Dedifferentiated amniotic fluid mesenchymal stem cell (primary cell): ENCODE results near the gene ZDHHC22.

Source experiments
- DNase-seq: peaks from one replicate; pipeline ENCODE4 v3.0.0-alpha.2; 2016; ENCODE audit errors: extremely low spot score

The ZDHHC22 gene

DNA sequence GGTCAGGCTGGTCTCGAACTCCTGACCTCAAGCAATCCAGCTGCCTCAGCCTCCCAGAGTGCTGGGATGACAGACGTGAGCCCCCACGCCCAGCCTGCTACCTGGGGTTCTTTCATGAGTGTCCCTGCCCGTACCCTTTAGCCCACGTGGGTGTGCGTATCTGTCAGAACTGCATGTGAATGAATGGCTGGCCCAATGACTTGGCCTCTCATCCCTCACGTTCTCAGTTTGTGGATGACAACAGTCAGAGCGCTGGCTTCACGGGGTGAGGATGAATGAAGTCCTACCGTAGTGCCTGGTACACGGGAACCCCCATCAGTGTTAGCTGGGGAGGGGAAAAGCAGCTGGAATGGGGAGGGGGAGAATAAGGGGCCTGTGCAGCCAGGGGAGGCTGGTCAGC is 16.1 kb upstream of the ZDHHC22 start:
- DNase-seq, result no peak

- no peak for DNase-seq
Observed at GRCh38 chr14:77155083-77155482, 13.5 kb upstream of the ZDHHC22 start.

- no peak for DNase-seq
Observed at GRCh38 chr14:77154421-77154820, 12.8 kb upstream of the ZDHHC22 start.

DNA sequence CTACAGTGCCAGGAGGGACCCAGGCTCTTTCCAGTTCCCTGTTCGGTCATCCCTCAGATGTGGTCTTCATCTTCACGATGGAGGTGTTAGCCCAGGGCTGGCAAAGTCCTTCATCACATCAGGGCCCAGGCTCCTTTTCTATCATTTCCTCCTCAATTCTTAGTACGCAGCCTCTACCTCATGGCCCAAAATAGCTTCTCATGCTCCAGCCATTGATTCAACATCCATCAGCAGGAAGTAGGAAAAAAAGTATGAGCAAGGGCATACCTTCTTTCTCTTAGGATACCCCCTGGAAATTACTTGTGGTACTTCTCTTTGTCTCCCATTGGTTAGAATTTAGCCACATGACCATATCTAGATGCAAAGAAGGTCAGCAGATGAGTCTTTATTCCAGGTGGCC is 12.2 kb upstream of the ZDHHC22 start:
- no peak for DNase-seq

GRCh38 chr14:77151918-77152588 is 10.5 kb upstream of the ZDHHC22 start:
- DNase-seq, result peak; percentile 31

GRCh38 chr14:77151245-77151644 is 9.7 kb upstream of the ZDHHC22 start:
- no peak for DNase-seq

GRCh38 chr14:77148510-77149231 is 7.1 kb upstream of the ZDHHC22 start:
- DNase-seq, result no peak

DNA sequence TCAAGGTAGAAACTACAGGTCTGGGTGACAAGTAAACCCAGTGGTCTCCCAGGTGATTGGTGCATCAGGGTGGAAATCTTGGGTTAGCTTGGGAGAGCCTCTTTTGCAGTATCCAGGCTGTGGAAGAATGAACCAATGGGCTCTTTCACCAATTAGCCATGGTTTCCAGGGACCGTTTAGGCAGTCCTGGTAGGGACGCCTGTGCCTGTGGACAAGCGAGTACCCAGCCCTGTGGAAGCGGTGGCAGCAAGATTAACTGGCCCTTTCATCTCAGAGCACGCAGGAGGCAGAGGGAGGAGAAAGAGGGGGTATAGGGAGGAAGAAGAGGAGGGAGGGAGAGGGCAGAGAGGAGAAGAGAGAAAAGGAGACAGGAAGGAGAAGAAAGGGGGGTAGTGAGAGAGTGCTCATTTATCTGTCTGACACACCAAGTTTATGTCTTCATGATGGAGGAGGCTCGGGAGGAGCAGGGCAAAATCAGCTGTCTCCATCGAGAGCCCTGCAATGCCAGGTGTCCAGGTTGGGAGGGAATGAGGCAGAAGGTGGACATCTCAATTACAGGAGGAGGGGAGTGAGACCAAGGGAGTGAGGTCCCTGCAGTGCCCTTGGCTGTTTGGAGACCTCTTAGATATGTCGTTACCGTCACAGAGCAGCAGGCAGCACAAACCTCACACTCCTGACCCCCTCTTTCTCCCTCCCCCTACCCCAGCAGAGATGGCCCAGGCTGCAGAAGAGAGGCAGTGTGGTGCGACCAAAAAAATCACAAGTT is 4.6 kb upstream of the ZDHHC22 start:
- DNase-seq, result no peak

- DNase-seq, result no peak
Observed at GRCh38 chr14:77144412-77145115, 3.0 kb upstream of the ZDHHC22 start.

DNA sequence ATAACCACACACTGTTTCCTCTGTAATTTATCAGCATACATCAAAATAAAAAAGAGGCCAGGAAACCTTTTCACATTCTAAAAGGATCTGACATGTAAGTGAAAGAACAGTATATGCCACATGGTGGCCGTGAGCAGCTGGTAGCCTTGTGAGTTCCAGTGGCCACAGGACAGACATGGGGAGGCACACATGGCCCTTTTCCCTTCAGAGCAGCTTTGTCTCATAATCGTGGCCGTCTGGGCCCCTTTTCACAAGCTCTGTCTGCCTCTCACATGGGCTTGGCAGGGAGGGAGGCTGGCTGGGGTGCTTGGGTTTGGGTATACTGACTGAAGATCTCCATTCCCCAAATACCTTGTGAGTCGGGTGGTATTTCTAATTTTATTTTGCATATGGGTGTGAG is 1.5 kb upstream of the ZDHHC22 start:
- no peak for DNase-seq

DNA sequence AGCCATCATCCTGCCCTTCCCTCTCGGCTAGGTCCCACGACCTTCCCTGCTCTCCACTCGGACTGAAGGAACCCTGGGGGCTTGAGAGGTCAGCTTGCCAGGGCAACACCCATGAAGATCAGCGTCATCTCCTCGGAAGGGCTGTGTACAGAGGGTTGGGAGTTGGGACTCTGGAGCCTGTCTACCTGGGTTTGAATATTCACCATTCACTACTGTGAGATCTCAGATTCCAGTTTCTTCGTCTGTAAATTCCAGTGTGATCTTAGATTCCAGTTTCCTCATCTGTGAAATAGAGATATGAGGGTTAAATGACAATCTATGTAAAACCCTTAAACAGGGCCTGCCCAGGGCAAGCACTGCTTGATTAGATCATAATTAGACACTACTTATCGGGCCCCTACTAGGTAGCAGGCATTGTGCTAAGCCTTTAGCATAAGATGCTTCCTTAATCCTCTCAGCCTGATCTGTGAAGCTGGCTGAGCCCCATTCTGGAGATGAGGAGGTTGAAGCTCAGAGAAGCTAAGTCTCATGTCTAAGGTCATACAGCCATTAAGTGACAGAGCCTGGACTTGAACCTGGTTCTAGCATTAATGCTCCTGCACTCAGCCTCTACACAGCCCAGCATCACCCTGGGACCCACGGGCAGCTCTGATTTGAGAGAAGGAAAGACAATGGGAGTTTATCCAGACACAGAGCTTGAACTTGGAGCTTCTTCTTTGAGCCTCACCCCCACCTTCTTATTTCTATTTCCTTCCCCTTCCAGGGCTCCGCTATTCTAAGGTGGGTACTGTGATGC is 612 bp upstream of the ZDHHC22 start:
- no peak for DNase-seq

GRCh38 chr14:77140359-77141213 is 1.0 kb downstream of the ZDHHC22 start:
- DNase-seq, result no peak

- DNase-seq, result no peak
Observed at GRCh38 chr14:77139540-77140358, 1.8 kb downstream of the ZDHHC22 start.

DNA sequence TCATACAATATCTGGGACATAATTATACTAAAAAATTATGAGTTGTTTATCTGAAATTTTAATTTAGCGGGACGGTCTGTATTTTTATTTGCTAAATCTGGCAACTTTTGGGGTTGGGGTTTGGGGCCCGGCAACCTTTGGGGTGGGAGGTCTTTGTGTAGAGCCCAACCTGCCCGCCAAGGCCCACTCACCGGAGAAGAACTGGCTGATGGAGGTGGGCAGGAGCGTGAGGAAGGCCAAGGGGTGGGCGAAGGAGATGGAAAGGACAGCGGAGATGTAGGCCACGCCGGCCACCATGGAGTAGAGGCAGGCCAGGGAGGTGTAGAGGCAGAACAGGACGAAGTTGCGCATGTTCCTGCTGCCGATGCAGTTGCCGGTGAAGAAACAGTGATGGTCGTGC is 2.6 kb downstream of the ZDHHC22 start:
- no peak for DNase-seq

- no peak for DNase-seq
Observed at GRCh38 chr14:77133720-77134338, 7.8 kb downstream of the ZDHHC22 start.

- no peak for DNase-seq
Observed at GRCh38 chr14:77131871-77132486, 9.6 kb downstream of the ZDHHC22 start.

DNA sequence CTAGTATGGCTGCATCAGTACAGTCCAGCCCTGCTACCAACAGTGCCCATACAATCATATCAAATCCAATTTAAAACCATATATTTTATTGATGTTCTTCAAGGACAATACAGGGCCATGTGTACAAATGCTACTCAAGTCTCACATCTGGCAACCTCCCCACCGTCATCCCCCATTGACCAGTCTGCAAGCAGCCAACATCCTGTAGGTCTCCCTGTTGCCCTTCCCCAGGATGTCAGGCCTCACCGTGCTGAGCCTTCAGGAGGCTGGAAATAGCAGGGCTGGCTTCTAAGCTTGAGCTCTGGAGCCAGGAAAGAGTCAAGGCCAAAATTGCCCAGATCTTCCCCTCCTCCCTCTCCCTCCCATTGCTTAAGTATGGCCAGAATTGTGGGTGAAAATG is 10.4 kb downstream of the ZDHHC22 start:
- DNase-seq, result no peak

DNA sequence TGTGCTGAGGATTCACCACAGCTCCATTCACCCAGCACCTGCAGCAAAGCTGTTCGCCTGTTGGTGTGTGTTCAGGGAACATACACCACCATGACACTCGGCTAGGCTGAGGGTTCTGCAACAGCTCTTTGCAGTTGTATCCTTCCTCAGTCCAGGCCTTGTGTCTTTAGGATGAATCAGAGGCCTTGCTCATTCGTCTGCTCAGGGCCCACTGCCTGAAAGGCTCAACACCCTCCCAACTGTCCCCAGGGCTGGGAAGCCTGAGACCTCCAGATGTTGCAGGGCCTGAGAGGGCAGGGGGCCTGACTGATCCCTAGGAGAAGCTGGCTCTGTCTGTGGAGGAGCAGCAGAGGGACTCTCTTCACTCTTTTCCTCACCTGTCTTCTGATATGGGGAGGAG is 11.2 kb downstream of the ZDHHC22 start:
- DNase-seq, result no peak
